Erythroblast (primary cell): Measurements from ENCODE around the gene MFSD2A.

Experiments used
- GATA1 ChIP-seq: IDR thresholded peaks from 2 replicates; pipeline ENCODE4 v1.6.1; 2011; ENCODE audit warnings: low read depth, mild to moderate bottlenecking, control low read depth, low read length, moderate library complexity
- POLR2A ChIP-seq: IDR thresholded peaks from 2 replicates; pipeline ENCODE4 v1.6.1; 2011; ENCODE audit warnings: mild to moderate bottlenecking, low read length

GRCh38 chr1:39908534-39908933, 46.4 kb upstream of the MFSD2A start:
- no peak for TF ChIP-seq POLR2A
- no peak for TF ChIP-seq GATA1
